GM12864 (cell line): ENCODE measurements around the gene ADIPOR2.
"Not testable (repeated sequence)": the region's sequence is repeated elsewhere in the genome, so short reads cannot be mapped to it uniquely, and the experiment has no call there.

Experiments used
- DNase-seq: peaks from one replicate; pipeline ENCODE4 v3.0.0-alpha.2; 2011; ENCODE audit warnings: low read depth
- H3K4me3 ChIP-seq: 2 replicates; pipeline ENCODE4 v1.5.1; 2011; ENCODE audit warnings: mild to moderate bottlenecking, low read depth, low read length, control low read depth
- CTCF ChIP-seq: IDR thresholded peaks from 2 replicates; pipeline ENCODE4 v1.5.1; 2011; ENCODE audit warnings: low read depth, mild to moderate bottlenecking, moderate library complexity, low read length, control low read depth, inconsistent platforms; ENCODE audit errors: missing control alignments

The ADIPOR2 gene

GRCh38 chr12:1816730-1817348, 126.0 kb downstream of the ADIPOR2 start:
- DNase-seq = no peak
- H3K4me3 ChIP-seq = no peak overlapping the region
- TF ChIP-seq CTCF = no peak

GRCh38 chr12:1817928-1818327, 127.1 kb downstream of the ADIPOR2 start:
- not testable (repeated sequence) for H3K4me3 ChIP-seq, DNase-seq

DNA sequence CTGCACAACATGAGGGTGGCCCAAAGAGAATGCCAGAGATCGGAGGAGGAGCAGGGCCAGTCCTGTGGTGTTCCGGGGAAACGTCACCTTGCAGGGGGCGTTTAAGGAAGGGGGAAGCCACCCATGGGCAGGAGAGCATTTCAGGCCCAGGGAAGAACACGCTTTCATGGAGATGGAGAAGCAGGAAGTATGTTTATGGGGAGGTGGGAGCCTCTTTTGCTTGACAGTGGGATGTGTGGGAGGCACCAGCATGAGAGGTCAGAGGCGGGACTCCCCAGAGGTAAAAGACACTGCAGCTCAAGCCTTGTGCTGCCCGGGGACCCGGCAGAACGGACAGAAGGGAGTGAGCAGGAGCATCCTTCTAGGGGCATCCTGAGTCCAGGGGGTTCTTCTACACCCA, 128.2 kb downstream of the ADIPOR2 start:
- TF ChIP-seq CTCF = no peak
- no peak for DNase-seq
- no peak overlapping the region for H3K4me3 ChIP-seq

DNA sequence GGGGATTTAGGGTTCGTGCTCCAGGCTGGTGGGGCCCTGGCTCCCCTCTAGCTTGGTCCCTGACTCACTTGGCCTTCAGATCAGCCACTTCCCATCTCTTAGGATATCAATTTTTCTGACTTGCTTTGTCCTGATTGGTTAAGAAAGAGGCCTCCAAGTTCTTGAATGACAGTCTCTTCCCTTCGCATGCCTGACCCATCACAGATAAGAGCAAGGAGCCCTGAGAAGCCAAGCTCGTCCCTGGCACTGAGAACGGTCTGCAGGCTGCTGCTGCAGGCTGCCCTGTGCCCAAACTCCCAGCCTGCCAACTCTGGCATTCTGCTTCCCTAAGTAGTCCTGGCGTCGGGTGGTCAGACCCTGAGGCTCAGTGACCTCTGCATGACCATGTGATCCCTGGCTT, 128.7 kb downstream of the ADIPOR2 start:
- no peak for TF ChIP-seq CTCF
- no peak overlapping the region for H3K4me3 ChIP-seq
- DNase-seq = no peak

DNA sequence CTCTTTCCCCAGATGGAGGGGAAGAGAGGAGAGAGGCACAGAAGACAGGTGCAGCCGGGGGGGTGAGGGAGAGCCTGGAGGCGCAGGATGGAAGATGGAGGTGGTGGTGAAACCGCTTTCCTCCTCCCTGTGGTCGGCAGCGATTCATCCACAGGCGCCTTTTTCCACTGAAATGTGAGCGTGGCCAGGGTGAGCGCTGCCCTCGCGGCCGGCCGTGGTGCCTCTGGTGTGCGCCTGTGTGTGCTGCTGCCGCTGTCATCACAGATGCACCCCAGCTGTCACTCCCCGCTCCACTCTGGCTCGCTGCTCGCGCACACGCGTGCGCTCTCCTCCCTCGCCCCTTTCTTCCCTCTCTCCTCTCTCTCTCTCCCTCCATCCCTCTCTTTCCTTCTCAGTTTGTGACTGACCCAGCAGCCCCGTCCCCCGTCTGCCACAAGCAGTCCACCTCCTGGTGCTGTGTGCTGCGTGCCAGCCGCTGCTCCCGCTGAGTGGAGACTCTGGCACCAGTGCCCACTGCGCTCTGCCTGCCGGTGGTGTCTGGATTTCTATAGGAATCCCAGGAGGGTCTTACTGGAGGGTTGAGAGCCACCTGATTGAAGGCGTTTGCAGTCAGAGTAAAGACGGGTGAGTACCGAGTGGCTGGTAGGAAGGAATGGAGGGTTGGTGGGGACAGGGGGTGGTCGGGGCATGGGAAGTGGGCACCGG, 129.5 kb downstream of the ADIPOR2 start, which contains the start of gene LRTM2:
Gene LRTM2, plus strand, starts transcription at position 375 of the 705 bp plus-strand sequence. CDS start 7,584 bp downstream, outside the sequence.
- TF ChIP-seq CTCF = no peak
- H3K4me3 ChIP-seq = no peak within 1 kb of the TSS
- DNase-seq = no peak

GRCh38 chr12:1820896-1821291, 130.0 kb downstream of the ADIPOR2 start:
- H3K4me3 ChIP-seq = no peak overlapping the region
- DNase-seq = no peak
- no peak for TF ChIP-seq CTCF

GRCh38 chr12:1821805-1822204, 130.9 kb downstream of the ADIPOR2 start:
- no peak for DNase-seq
- no peak overlapping the region for H3K4me3 ChIP-seq
- no peak for TF ChIP-seq CTCF
